ENCODE results near the gene ITPR2.
"Not testable (repeated sequence)": the region's sequence is repeated elsewhere in the genome, so short reads cannot be mapped to it uniquely, and the experiment has no call there.

The ITPR2 gene

GRCh38 chr12:26773313-26774104 lies 59.5 kb downstream of the ITPR2 start:
- DNase-seq: no peak
- in situ Hi-C loops (cut with HindIII; ENCODE audit: low pct_ligation_motif_present, low pct_unique_long_range_greater_than_20kb, low sequenced_read_pairs): no loop called here

GRCh38 chr12:26771861-26772260 lies 61.1 kb downstream of the ITPR2 start:
- no peak for DNase-seq
- in situ Hi-C loops (cut with HindIII; ENCODE audit: low pct_ligation_motif_present, low pct_unique_long_range_greater_than_20kb, low sequenced_read_pairs): no loop called here

GRCh38 chr12:26770239-26771070 lies 62.5 kb downstream of the ITPR2 start:
- no peak for DNase-seq
- in situ Hi-C loops (cut with HindIII; ENCODE audit: low pct_ligation_motif_present, low pct_unique_long_range_greater_than_20kb, low sequenced_read_pairs): no loop called here

DNA sequence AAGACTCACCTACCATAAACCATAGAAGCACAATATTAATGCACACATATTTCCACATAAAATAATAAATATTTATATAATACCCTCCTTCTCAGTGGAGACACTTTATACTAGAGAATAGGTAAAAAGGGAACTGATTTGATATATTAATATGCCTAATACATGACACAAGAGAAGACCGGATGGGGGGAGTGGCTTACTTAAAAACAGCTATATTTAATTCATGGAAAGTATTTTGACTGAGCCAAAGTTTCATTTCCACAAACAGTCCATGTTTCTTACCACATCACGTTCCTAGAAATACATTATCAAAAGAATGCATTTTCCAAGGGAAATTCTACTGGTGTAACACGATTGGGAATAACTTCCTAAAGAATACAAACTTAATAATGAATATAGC lies 63.4 kb downstream of the ITPR2 start:
- in situ Hi-C loops (cut with HindIII; ENCODE audit: low pct_ligation_motif_present, low pct_unique_long_range_greater_than_20kb, low sequenced_read_pairs): no loop called here
- no peak for DNase-seq

- peak; percentile 56 for DNase-seq
- in situ Hi-C loops (cut with HindIII; ENCODE audit: low pct_ligation_motif_present, low pct_unique_long_range_greater_than_20kb, low sequenced_read_pairs): no loop called here
These were observed 64.1 kb downstream of the ITPR2 start for GRCh38 chr12:26768611-26769603.

DNA sequence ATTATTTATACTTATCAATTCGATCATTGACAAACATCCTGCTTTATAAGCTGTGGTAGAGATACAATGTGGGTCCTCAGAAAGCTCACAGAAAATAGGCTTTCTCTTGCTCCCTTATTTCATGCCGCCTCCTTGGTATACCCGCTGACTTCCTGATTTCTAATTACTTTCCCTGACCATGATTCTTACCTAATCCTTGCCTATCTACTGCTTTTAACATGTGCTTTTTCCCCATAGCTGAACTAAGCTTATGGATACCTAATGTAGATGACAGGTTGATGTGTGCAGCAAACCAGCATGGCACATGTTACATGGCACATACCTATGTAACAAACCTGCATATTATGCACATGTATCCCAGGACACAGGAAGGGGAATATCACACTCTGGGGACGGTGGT lies 65.1 kb downstream of the ITPR2 start:
- in situ Hi-C loops (cut with HindIII; ENCODE audit: low pct_ligation_motif_present, low pct_unique_long_range_greater_than_20kb, low sequenced_read_pairs): no loop called here
- DNase-seq: no peak

DNA sequence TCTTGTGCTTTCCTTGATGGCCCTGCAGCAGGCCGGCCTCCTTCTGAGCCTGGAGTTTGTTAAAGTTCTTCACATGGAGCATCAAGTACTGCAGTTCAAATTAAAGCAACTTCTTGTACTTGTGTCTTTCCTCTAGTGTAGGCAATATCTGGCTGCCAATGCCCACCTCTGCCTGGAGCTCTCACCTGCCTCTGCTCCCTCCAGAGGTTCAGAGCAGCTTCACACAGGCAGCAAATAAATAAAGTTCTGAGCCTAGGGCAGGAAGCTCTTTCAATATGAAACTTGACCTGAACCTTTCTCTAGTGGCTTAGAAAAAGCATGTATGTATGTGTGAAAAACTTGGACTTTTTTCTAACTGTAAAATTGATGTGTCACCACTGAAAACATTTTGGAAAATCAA lies 65.9 kb downstream of the ITPR2 start:
- DNase-seq: no peak
- in situ Hi-C loops (cut with HindIII; ENCODE audit: low pct_ligation_motif_present, low pct_unique_long_range_greater_than_20kb, low sequenced_read_pairs): no loop called here

GRCh38 chr12:26762186-26762585 lies 70.8 kb downstream of the ITPR2 start:
- in situ Hi-C loops (cut with HindIII; ENCODE audit: low pct_ligation_motif_present, low pct_unique_long_range_greater_than_20kb, low sequenced_read_pairs): no loop called here
- DNase-seq: no peak

- no peak for DNase-seq
- in situ Hi-C loops (cut with HindIII; ENCODE audit: low pct_ligation_motif_present, low pct_unique_long_range_greater_than_20kb, low sequenced_read_pairs): no loop called here
These were observed 71.2 kb downstream of the ITPR2 start for GRCh38 chr12:26761775-26762174.

DNA sequence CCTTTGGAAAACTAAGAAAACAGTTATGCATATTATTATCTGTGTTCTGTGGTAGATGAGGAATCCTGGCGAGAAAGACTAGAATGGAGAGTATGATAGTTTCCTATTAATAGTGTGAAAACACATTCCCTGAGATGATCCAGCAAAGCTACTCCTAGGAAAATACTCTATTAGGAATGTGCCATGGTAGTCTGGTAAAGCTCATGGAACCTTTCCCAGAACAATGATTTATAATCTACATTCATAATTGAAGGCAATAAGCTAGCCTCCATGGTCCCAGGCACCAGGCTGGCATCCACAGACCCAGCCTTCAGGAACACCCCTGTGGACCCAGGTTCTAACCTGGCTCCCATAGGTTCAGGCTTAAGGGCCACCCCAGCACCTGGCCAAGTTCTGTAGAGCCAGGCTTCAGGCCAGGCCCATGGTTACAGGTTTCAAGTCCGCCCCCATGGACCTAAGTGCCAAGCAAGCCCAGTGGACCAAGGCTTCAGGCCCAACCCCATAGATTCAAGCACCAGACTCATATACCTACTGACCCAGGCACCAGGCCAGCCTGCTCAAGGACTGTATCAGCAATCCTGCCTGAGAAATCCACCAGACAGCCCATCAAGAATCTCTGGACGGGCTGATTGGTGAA lies 72.2 kb downstream of the ITPR2 start:
- DNase-seq: no peak

GRCh38 chr12:26755362-26755761 lies 77.6 kb downstream of the ITPR2 start:
- in situ Hi-C loops (cut with HindIII; ENCODE audit: low pct_ligation_motif_present, low pct_unique_long_range_greater_than_20kb, low sequenced_read_pairs): not testable (repeated sequence)

More for the DNA sequence above, 72.2 kb downstream of the ITPR2 start:
- in situ Hi-C loops (cut with HindIII; ENCODE audit: low pct_ligation_motif_present, low pct_unique_long_range_greater_than_20kb, low sequenced_read_pairs): no loop called here

DNA sequence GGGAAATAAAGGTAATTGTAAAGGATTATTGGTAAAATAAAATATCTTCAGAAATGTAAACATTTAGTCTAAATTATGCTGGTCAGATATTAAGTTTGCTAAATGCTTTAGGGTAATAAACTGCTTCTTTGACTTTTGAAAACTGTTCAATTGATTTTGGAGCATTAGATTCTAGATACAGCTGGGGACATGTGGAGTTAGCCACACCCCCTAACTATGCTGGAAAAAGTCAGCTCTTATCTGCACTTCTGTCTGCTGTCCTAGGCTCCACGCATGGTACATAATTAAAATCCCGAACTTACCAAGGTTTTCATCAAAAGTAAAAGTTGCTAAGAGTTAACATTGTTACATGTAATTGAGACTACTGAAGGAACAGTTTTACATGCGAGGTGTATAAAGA lies 78.8 kb downstream of the ITPR2 start:
- in situ Hi-C loops (cut with HindIII; ENCODE audit: low pct_ligation_motif_present, low pct_unique_long_range_greater_than_20kb, low sequenced_read_pairs): no loop called here
- no peak for DNase-seq

More at GRCh38 chr12:26755362-26755761, 77.6 kb downstream of the ITPR2 start:
- not testable (repeated sequence) for DNase-seq

DNA sequence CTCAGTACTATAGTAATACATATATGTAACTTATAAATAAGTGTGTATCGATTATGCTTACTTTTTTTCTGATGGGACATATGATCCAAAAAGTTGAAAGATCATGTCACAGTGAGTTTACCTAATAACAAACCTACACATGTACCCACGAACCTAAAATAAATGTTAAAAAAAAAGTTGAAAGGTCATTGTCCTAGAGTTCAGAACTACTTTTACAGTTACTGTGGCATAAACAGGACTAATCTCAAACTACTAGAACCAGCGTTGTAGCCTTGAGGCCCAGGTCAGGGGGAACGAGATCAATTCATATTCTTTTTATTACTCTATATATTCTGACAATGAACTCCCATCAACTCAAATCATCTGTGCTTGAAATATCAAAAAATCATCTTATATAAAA lies 81.8 kb downstream of the ITPR2 start:
- in situ Hi-C loops (cut with HindIII; ENCODE audit: low pct_ligation_motif_present, low pct_unique_long_range_greater_than_20kb, low sequenced_read_pairs): no loop called here

DNA sequence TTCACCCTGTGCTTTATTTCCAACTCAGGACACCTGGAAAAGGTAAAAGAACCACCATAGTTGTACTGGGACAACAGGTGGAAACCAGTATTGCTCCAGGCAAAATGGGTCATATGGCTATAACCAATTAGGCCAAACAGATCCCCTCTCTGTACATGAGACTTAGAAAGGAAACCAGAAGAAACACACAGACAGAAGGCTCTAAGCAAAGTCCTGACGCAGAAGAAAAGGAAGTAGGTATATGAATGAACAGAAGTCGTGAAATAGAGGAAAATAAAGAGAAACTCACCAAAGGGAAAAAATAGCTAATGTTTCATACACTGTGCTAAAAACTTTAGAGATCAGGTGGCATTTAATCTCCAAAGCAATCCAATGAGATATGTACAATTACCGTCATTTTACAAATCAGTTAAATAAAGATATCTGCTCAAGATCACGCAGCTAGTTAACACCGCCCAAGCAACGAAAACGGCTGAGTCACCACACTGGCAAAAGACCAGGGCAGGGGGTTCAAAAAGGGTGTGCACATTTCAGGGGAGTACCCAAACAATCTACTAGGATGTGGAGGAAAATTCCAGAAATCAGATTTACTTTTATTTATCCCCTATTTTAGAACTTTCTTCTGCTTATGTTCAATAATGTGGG lies 82.3 kb downstream of the ITPR2 start:
- in situ Hi-C loops (cut with HindIII; ENCODE audit: low pct_ligation_motif_present, low pct_unique_long_range_greater_than_20kb, low sequenced_read_pairs): no loop called here

More for the DNA sequence above, 81.8 kb downstream of the ITPR2 start:
- no peak for DNase-seq

DNA sequence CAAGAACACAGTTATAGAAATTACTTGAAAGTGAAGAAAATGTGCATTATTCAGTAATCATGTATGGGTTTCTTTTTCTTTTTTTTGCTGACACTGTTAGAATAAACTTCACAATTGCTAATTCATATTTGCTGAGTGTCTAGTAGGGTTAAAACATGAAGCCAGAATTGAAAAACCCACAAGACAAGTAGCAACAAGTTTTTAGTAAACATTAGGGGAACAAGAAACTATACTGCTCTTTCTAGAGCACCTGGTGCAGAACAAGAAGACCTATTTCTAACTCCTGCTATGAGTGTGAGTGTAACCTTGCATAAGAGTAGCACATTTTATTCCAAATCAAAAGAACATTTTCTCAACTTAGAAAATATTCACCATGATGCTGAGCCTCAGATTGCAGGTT lies 83.2 kb downstream of the ITPR2 start:
- in situ Hi-C loops (cut with HindIII; ENCODE audit: low pct_ligation_motif_present, low pct_unique_long_range_greater_than_20kb, low sequenced_read_pairs): no loop called here
- no peak for DNase-seq

More for the DNA sequence above, 82.3 kb downstream of the ITPR2 start:
- no peak for DNase-seq

DNA sequence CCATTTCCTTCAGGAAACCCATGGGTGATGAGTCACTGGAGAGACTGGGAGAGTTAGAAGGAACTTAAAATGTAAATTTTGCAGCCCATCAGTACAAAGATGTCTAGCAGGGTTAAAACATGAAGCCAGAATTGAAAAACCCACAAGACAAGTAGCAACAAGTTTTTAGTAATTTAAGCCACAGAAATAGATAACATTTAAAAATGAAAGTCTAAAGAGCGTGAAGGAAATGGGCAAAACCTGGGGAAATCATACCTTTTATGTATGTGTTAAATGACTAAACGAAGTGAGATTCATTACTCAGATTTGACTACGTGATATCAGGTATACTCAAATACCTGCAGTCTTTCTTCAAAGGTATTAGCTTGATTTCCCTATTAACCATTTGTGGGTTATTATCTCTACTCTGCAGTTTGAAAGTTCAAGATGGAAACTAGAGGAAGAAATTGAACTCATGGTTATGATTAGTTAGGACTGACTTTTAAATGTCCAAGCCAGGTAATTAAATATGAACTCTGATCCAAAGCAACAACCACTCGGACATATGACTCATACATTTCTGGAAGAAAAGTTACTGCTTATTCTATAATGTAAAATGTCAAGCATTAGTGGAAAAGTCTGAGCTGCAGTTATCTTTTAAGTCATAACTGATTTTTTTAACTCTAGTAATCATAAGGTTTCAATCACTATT lies 84.1 kb downstream of the ITPR2 start:
- in situ Hi-C loops (cut with HindIII; ENCODE audit: low pct_ligation_motif_present, low pct_unique_long_range_greater_than_20kb, low sequenced_read_pairs): no loop called here
- peak; percentile 16 for DNase-seq

DNA sequence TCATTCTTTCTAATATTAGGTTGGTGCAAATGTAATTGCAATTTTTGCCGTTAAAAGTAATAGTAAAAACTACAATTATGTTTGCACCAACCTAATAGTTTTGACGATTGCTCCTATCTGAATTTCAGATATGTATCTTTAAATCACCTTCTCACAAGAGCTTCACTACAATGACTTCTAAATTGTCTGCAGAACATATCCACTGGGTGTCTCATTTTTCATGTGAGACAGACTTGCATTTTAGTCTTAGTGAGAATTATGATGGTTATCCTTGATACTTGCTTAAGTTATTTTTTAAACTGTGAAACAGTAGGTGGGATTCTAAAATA lies 84.6 kb downstream of the ITPR2 start:
- peak; percentile 48 for DNase-seq
- in situ Hi-C loops (cut with HindIII; ENCODE audit: low pct_ligation_motif_present, low pct_unique_long_range_greater_than_20kb, low sequenced_read_pairs): no loop called here

Data from ACHN (cell line).